GM21619 (cell line): ENCODE data around the gene EPDR1.

Experiments used
- ATAC-seq: cut with Tn5 transposase; IDR thresholded peaks from one replicate; pipeline ENCODE4 v1.9.1; 2021; ENCODE audit not compliant: unreplicated experiment

The EPDR1 gene

DNA sequence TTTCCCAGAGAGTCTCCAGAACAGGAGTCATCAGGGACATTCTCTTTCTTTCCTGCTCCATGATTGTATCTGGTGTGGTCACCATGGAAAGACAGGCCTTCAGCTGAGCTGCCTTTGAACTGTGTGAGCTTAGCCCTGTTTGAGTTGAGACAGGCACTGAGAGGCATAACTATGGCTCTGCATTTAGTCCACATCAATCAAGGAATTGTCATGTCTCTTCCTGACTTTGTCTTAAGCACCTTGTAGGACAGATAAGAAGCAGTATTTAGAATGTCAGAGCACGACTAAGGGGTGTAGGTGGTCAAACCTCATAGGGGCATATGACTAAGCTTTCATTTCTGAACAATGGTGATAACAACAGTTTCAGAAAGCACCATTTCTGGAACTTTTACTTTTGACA lies 53.5 kb downstream of the EPDR1 start:
- ATAC-seq, result no peak

DNA sequence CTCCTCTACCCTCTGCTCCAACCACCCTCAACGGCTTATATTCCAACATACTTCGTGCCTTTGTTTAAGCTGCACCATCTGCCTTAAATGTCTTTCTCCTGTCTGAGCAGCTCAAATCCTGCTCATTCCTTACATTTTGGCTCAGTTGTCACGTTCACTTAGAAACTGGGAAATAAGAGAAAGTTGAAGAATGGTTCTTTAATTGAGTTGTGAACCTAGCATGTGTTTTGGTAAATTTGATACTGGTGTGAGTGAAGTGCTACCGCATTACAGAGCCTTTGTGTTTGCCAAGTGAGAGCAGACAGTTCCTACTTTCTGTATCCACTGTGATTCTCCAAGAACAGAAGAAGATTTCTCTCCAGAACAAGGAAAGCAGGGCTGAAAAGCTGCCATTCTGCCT lies 54.3 kb downstream of the EPDR1 start:
- no peak for ATAC-seq

DNA sequence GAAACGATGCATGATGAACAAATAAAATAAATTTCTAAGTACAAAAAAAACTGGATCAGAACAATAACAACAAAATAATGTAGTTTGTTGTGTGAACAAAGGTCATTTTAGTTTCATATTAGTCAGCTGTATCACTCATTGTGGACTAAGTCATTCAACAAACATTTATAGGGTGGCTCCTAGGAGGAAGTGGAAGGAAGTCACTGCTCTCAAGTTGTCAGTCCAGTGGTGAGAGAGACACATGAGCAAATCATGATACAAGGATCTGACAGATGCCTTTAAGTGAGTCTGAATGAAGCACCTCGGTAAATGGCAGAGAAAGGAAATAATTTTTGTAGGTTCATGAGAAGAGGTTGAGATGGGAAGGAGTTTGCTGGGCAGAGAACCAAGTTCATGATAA lies 56.8 kb downstream of the EPDR1 start:
- ATAC-seq, result no peak

DNA sequence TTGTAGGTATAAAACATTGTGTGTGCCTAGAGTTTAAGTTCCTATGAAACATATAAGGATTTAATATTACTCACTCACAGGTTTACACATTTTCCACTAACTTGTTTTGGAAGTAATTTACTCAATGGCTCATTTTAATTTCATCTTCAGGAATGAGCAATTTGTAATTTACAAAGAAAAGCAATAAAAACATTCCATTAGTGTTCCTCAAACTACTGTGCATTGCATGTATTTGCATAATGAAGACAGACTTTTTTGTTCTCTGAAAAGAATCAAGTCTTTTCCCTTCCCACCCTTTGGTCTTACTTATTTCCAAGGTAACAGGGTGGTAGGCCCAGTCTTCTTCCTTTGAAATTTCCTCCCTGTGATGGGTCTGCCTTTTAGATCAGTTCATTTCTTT lies 61.2 kb downstream of the EPDR1 start:
- no peak for ATAC-seq

DNA sequence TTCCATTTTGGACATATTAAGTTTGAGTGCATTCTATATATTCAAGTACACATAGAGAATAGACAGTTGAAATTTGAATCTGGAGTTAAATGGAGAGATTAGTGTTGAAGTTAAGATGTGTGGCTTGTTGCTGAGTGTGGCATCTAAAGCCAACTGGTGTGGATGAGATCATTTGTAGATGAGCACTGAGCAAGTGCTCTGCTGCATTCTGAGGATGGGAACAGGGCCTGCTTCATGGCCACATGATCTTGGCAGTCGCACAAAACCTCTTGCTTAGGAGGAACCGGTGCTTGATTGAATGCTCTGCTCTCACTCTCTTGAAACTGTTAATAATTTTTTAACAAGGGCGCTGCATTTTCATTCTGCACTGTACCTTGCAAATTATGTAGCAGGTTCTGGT lies 62.0 kb downstream of the EPDR1 start:
- ATAC-seq, result no peak

DNA sequence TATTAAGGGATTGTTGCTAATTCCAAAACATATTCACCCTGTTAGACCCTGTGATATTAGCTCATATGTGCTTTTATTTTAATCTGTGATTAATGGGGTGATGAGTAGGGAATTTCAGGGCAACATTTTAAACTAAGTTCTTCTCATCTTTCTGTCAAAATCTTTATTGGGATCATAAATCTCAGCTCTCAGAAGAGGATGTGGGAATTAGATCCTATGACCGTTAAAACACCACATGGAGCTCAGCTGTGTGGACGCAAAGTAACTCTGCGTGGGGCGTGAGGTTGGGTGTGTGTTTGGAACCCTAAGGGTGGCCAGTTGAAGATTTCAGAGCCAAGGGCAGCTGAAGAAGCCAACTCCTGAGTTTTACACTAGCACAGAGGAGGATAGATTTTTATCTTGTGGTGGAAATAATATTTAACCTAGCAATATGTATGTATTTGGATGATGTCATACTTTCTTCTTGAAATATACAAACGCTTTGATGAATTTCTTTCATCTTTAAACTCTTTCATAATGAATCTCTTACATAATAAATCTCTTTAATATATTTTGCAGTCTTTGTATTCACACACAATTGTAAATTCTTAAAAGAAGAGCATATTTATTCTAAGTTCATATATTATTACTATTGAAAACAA lies 64.4 kb downstream of the EPDR1 start:
- ATAC-seq, result no peak

DNA sequence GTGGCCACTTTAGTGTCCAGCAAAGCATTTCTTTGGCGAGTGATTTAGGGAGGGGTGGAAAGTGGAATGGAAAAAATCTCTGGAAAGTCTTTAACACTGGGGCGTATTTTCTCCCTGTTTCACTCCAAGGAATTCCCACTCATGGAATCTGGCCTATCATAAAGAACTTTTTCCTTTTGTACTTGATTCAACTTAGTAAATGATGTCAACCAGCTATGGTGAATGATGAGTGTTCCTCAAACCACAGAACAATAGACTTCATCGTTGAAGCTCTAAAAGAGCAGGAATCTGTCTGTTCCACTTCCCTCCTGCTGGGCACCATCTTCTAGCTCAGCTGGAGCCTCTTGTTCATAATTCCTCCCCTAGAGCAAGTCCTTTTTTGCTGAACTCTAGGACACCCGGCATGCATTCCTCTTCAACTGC lies 66.5 kb downstream of the EPDR1 start:
- ATAC-seq, result no peak

DNA sequence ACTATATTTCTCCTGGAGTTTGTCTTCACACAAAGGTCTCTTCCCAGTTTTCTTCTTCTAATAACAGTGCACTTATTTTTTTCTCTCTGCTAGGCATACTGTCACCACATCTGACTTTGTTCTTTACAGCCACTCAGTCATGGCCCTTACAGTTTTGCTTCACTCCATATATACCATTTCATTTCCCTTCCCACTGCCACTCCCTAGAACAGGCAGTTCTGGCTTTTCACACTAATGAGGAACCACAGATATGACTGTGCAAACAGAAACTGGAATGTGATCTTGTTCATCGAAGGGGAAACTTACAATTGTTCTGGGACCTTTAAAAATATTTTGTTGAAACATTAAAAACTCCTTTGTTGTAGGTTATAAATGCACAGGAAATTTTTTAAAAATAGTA lies 67.3 kb downstream of the EPDR1 start:
- no peak for ATAC-seq

DNA sequence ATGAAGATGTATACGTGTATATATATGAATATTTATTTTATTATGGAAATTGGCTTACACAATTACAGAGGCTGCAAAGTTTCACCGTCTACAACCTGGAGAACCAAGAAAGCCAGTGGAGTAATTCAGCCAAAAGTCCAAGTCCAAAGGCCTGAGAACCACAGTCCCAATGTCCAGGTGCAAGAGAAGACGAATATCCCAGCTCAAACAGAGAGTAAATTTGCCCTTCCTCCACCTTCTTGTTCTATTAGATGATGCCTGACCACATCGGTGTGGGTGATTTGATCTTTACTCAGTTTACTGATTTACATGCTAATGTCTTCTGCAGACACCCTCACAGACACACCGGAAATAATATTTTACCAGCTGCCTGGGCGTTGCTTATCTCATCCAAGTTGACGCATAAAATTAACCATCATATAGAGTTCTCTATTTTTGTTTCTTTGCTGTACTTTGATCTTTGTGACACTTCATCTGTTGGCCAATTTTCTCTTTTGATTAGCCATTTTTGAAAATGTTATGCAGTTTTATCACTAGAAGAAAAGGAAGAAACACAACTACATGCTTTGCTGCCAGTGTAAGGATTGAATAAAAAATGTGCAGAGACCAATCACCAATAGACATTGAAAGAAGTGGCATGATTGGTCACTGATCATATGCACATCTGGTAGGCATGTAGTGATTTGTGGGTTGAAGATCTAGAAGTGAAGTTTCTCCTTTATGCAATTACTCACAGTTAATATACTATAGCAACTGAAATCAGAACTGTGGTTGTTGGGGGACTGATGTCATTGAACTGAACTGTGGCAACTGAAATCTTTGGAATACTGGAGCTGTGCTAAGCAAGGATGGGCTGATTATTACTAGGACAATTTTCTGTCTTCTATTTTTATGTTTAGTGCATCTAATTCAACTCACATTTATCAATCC lies 68.5 kb downstream of the EPDR1 start:
- no peak for ATAC-seq

DNA sequence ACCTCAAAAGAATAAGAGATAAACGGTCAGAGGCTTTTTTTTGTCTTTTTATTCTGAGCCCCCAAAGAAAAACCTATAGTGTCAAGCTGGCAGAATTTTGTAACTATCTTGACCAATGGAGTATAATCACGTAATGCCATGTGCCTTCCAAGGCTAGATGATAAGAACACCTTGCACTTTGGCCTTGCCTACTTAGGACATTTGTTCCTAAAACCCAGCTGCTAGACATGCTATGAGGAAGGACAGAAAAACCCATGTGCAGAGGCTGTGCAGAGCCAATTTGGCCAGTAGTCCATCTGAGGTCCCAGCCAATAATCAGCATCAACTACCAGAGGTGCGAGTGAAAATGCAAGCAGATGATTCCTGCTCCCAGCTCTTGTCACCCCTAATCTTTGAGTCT lies 69.9 kb downstream of the EPDR1 start:
- ATAC-seq, result no peak

DNA sequence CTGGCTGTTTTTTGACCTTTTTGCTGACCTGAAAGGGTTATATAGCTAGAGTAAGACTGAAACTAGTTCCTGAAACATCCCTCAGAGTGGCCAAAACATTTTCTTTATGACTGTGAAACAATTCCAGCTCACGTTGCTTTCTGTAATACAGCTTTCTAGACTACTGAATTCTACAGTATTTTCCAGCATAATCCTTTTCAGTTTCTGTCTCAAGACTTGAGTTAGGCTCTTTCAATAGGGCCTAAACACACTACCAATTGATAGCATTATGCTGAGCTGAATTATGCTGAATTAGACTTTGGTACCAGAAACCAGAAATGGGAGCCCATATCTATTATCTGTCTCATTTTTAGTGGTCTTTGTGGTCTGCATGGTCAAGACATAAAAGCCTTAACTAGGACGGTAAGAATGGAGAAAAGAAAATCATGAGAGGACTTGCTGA lies 72.6 kb downstream of the EPDR1 start:
- ATAC-seq, result no peak

DNA sequence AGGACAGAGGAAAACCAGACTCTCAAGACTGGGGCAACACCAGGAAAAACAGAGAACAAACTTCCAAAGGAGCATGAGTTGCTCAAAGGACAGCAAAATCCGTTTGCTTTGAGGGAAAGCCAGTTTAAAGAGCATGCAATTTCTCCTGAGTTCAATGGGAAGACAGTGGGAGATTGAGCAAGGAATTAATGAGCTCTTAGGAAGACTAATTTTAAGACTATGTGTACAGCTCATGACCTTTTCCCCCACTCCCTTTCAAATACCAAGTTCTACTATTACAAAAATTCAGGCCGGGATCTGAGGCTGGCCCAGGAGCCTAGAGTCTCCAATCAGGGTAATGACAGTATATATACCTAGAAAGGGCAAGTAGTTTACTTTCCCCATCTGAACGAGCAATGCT lies 79.2 kb downstream of the EPDR1 start:
- no peak for ATAC-seq

DNA sequence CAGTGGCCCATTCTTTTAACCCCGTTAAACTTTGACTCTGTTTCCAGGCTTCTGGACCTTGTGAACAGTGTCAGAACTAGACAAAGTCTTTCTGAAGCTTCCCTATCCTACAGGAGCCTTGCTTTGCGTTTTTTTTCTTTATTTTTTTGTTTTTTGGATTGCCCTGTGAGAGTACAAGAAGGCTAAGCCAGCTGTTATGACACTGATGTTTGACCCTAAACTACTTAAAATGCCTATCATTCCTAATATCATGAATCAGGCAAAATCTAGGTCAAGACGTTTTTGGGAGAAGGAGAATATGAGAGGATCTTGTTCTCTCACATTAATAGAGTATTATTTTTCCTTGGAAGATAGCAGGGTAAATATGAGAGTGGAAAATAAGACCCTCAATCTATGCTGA lies 79.8 kb downstream of the EPDR1 start:
- no peak for ATAC-seq
